HG03442 (cell line): ENCODE results near the gene CASZ1.

Experiments used
- ATAC-seq: cut with Tn5 transposase; IDR thresholded peaks from one replicate; pipeline ENCODE4 v1.9.1; 2021; ENCODE audit warnings: mild to moderate bottlenecking, moderate library complexity; ENCODE audit not compliant: unreplicated experiment

The CASZ1 gene

GRCh38 chr1:10589074-10589473 lies 207.4 kb downstream of the CASZ1 start:
- ATAC-seq = no peak

GRCh38 chr1:10588640-10589039 lies 207.8 kb downstream of the CASZ1 start:
- ATAC-seq = no peak
